ENCODE data around the gene IQGAP2. TPM values are rescaled to one million over a fixed set of nuclear protein-coding genes. Genes with fewer than 3 reads are reported as not detected.

Gene IQGAP2
- total RNA-seq, 1 donor from 2014 or later: 11.5 TPM

GRCh38 chr5:76483881-76484280 lies 80.8 kb downstream of the IQGAP2 start:
- Histone ChIP-seq H3K27me3 (ENCODE audit: control insufficient read depth in 3 of 3, insufficient read depth in 3 of 3, low read length in 3 of 3) (no peaks in the 10 kb centered on the region), H3K9ac (ENCODE audit: low read depth in 1 of 3, low read length in 3 of 3) (no peak overlapping the region), H3K4me3 (ENCODE audit: low read length in 3 of 3) (no peak overlapping the region), H3K9me3 (ENCODE audit: control insufficient read depth in 3 of 3, low read length in 3 of 3) (no peaks in the 10 kb centered on the region), H3K27ac (ENCODE audit: low read depth, low read length) (no peak overlapping the region), H3K4me1 (ENCODE audit: control insufficient read depth in 3 of 3, insufficient read depth in 3 of 3, low read length in 3 of 3) (no peaks in the 10 kb centered on the region), H3K36me3 (ENCODE audit: control insufficient read depth in 3 of 3, insufficient read depth in 3 of 3, low read length in 3 of 3) (no peaks in the 10 kb centered on the region)

- Histone ChIP-seq H3K9me3 (ENCODE audit: control insufficient read depth in 3 of 3, low read length in 3 of 3) (no peaks in the 10 kb centered on the region), H3K4me3 (ENCODE audit: low read length in 3 of 3) (no peak overlapping the region), H3K27ac (ENCODE audit: low read depth, low read length) (no peak overlapping the region), H3K36me3 (ENCODE audit: control insufficient read depth in 3 of 3, insufficient read depth in 3 of 3, low read length in 3 of 3) (no peaks in the 10 kb centered on the region), H3K4me1 (ENCODE audit: control insufficient read depth in 3 of 3, insufficient read depth in 3 of 3, low read length in 3 of 3) (no peaks in the 10 kb centered on the region), H3K9ac (ENCODE audit: low read depth in 1 of 3, low read length in 3 of 3) (no peak overlapping the region), H3K27me3 (ENCODE audit: control insufficient read depth in 3 of 3, insufficient read depth in 3 of 3, low read length in 3 of 3) (no peaks in the 10 kb centered on the region)
Observed at GRCh38 chr5:76485511-76485910, 82.4 kb downstream of the IQGAP2 start.

GRCh38 chr5:76487386-76487785 lies 84.3 kb downstream of the IQGAP2 start:
- H3K9me3 ChIP-seq (ENCODE audit: control insufficient read depth in 3 of 3, low read length in 3 of 3): no peaks in the 10 kb centered on the region
- H3K27ac ChIP-seq (ENCODE audit: low read depth, low read length): no peak overlapping the region
- H3K36me3 ChIP-seq (ENCODE audit: control insufficient read depth in 3 of 3, insufficient read depth in 3 of 3, low read length in 3 of 3): no peaks in the 10 kb centered on the region
- H3K9ac ChIP-seq (ENCODE audit: low read depth in 1 of 3, low read length in 3 of 3): no peak overlapping the region
- H3K4me1 ChIP-seq (ENCODE audit: control insufficient read depth in 3 of 3, insufficient read depth in 3 of 3, low read length in 3 of 3): no peaks in the 10 kb centered on the region
- H3K27me3 ChIP-seq (ENCODE audit: control insufficient read depth in 3 of 3, insufficient read depth in 3 of 3, low read length in 3 of 3): no peaks in the 10 kb centered on the region
- H3K4me3 ChIP-seq (ENCODE audit: low read length in 3 of 3): no peak overlapping the region

GRCh38 chr5:76487821-76488220 lies 84.7 kb downstream of the IQGAP2 start:
- Histone ChIP-seq H3K9ac (ENCODE audit: low read depth in 1 of 3, low read length in 3 of 3) (no peak overlapping the region), H3K27me3 (ENCODE audit: control insufficient read depth in 3 of 3, insufficient read depth in 3 of 3, low read length in 3 of 3) (no peaks in the 10 kb centered on the region), H3K4me1 (ENCODE audit: control insufficient read depth in 3 of 3, insufficient read depth in 3 of 3, low read length in 3 of 3) (no peaks in the 10 kb centered on the region), H3K36me3 (ENCODE audit: control insufficient read depth in 3 of 3, insufficient read depth in 3 of 3, low read length in 3 of 3) (no peaks in the 10 kb centered on the region), H3K27ac (ENCODE audit: low read depth, low read length) (no peak overlapping the region), H3K9me3 (ENCODE audit: control insufficient read depth in 3 of 3, low read length in 3 of 3) (no peaks in the 10 kb centered on the region), H3K4me3 (ENCODE audit: low read length in 3 of 3) (no peak overlapping the region)

GRCh38 chr5:76488969-76489368 lies 85.9 kb downstream of the IQGAP2 start:
- no peaks in the 10 kb centered on the region for H3K4me1 ChIP-seq (ENCODE audit: control insufficient read depth in 3 of 3, insufficient read depth in 3 of 3, low read length in 3 of 3)
- no peak overlapping the region for H3K4me3 ChIP-seq (ENCODE audit: low read length in 3 of 3)
- H3K27me3 ChIP-seq (ENCODE audit: control insufficient read depth in 3 of 3, insufficient read depth in 3 of 3, low read length in 3 of 3): no peaks in the 10 kb centered on the region
- no peak overlapping the region for H3K27ac ChIP-seq (ENCODE audit: low read depth, low read length)
- no peaks in the 10 kb centered on the region for H3K36me3 ChIP-seq (ENCODE audit: control insufficient read depth in 3 of 3, insufficient read depth in 3 of 3, low read length in 3 of 3)
- H3K9ac ChIP-seq (ENCODE audit: low read depth in 1 of 3, low read length in 3 of 3): no peak overlapping the region
- no peaks in the 10 kb centered on the region for H3K9me3 ChIP-seq (ENCODE audit: control insufficient read depth in 3 of 3, low read length in 3 of 3)

- no peaks in the 10 kb centered on the region for H3K36me3 ChIP-seq (ENCODE audit: control insufficient read depth in 3 of 3, insufficient read depth in 3 of 3, low read length in 3 of 3)
- no peak overlapping the region for H3K27ac ChIP-seq (ENCODE audit: low read depth, low read length)
- no peaks in the 10 kb centered on the region for H3K27me3 ChIP-seq (ENCODE audit: control insufficient read depth in 3 of 3, insufficient read depth in 3 of 3, low read length in 3 of 3)
- no peak overlapping the region for H3K4me3 ChIP-seq (ENCODE audit: low read length in 3 of 3)
- H3K4me1 ChIP-seq (ENCODE audit: control insufficient read depth in 3 of 3, insufficient read depth in 3 of 3, low read length in 3 of 3): no peaks in the 10 kb centered on the region
- H3K9me3 ChIP-seq (ENCODE audit: control insufficient read depth in 3 of 3, low read length in 3 of 3): no peaks in the 10 kb centered on the region
- H3K9ac ChIP-seq (ENCODE audit: low read depth in 1 of 3, low read length in 3 of 3): no peak overlapping the region
Observed at GRCh38 chr5:76489877-76490688, 87.0 kb downstream of the IQGAP2 start.

GRCh38 chr5:76490960-76491359 lies 87.9 kb downstream of the IQGAP2 start:
- no peak overlapping the region for H3K4me3 ChIP-seq (ENCODE audit: low read length in 3 of 3)
- no peaks in the 10 kb centered on the region for H3K9me3 ChIP-seq (ENCODE audit: control insufficient read depth in 3 of 3, low read length in 3 of 3)
- H3K4me1 ChIP-seq (ENCODE audit: control insufficient read depth in 3 of 3, insufficient read depth in 3 of 3, low read length in 3 of 3): no peaks in the 10 kb centered on the region
- H3K27me3 ChIP-seq (ENCODE audit: control insufficient read depth in 3 of 3, insufficient read depth in 3 of 3, low read length in 3 of 3): no peaks in the 10 kb centered on the region
- no peaks in the 10 kb centered on the region for H3K36me3 ChIP-seq (ENCODE audit: control insufficient read depth in 3 of 3, insufficient read depth in 3 of 3, low read length in 3 of 3)
- H3K27ac ChIP-seq (ENCODE audit: low read depth, low read length): no peak overlapping the region
- no peak overlapping the region for H3K9ac ChIP-seq (ENCODE audit: low read depth in 1 of 3, low read length in 3 of 3)

GRCh38 chr5:76492819-76493189 lies 89.7 kb downstream of the IQGAP2 start:
- H3K27ac ChIP-seq (ENCODE audit: low read depth, low read length): no peak overlapping the region
- H3K9ac ChIP-seq (ENCODE audit: low read depth in 1 of 3, low read length in 3 of 3): no peak overlapping the region
- H3K27me3 ChIP-seq (ENCODE audit: control insufficient read depth in 3 of 3, insufficient read depth in 3 of 3, low read length in 3 of 3): no peaks in the 10 kb centered on the region
- no peaks in the 10 kb centered on the region for H3K4me1 ChIP-seq (ENCODE audit: control insufficient read depth in 3 of 3, insufficient read depth in 3 of 3, low read length in 3 of 3)
- no peak overlapping the region for H3K4me3 ChIP-seq (ENCODE audit: low read length in 3 of 3)
- no peaks in the 10 kb centered on the region for H3K36me3 ChIP-seq (ENCODE audit: control insufficient read depth in 3 of 3, insufficient read depth in 3 of 3, low read length in 3 of 3)
- no peaks in the 10 kb centered on the region for H3K9me3 ChIP-seq (ENCODE audit: control insufficient read depth in 3 of 3, low read length in 3 of 3)

GRCh38 chr5:76493190-76493837 lies 90.2 kb downstream of the IQGAP2 start:
- Histone ChIP-seq H3K9me3 (ENCODE audit: control insufficient read depth in 3 of 3, low read length in 3 of 3) (no peaks in the 10 kb centered on the region), H3K27ac (ENCODE audit: low read depth, low read length) (no peak overlapping the region), H3K27me3 (ENCODE audit: control insufficient read depth in 3 of 3, insufficient read depth in 3 of 3, low read length in 3 of 3) (no peaks in the 10 kb centered on the region), H3K4me1 (ENCODE audit: control insufficient read depth in 3 of 3, insufficient read depth in 3 of 3, low read length in 3 of 3) (no peaks in the 10 kb centered on the region), H3K9ac (ENCODE audit: low read depth in 1 of 3, low read length in 3 of 3) (no peak overlapping the region), H3K36me3 (ENCODE audit: control insufficient read depth in 3 of 3, insufficient read depth in 3 of 3, low read length in 3 of 3) (no peaks in the 10 kb centered on the region), H3K4me3 (ENCODE audit: low read length in 3 of 3) (no peak overlapping the region)

- no peaks in the 10 kb centered on the region for H3K27me3 ChIP-seq (ENCODE audit: control insufficient read depth in 3 of 3, insufficient read depth in 3 of 3, low read length in 3 of 3)
- H3K9me3 ChIP-seq (ENCODE audit: control insufficient read depth in 3 of 3, low read length in 3 of 3): no peaks in the 10 kb centered on the region
- no peaks in the 10 kb centered on the region for H3K36me3 ChIP-seq (ENCODE audit: control insufficient read depth in 3 of 3, insufficient read depth in 3 of 3, low read length in 3 of 3)
- H3K4me1 ChIP-seq (ENCODE audit: control insufficient read depth in 3 of 3, insufficient read depth in 3 of 3, low read length in 3 of 3): no peaks in the 10 kb centered on the region
- H3K27ac ChIP-seq (ENCODE audit: low read depth, low read length): no peak overlapping the region
- no peak overlapping the region for H3K9ac ChIP-seq (ENCODE audit: low read depth in 1 of 3, low read length in 3 of 3)
- H3K4me3 ChIP-seq (ENCODE audit: low read length in 3 of 3): no peak overlapping the region
Observed at GRCh38 chr5:76494201-76494600, 91.1 kb downstream of the IQGAP2 start.

All from skeletal muscle tissue (tissue), 4 donors.